T-helper 2 cell treated with Interferon-gamma antibody and Interleukin-4, amounts not matched to agents 5 μg/mL and 100 μg/mL, for 36 hours (primary cell): ENCODE measurements around the gene KIF3A.

Experiments used
- DNase-seq: peaks from one replicate; pipeline ENCODE4 v3.0.0; 2021; ENCODE audit warnings: low spot score
- H3K27ac Mint-ChIP-seq: one replicate; pipeline ENCODE4 v1.8.0; 2021; ENCODE audit warnings: mild to moderate bottlenecking, mixed read lengths
- H3K27me3 Mint-ChIP-seq: one replicate; pipeline ENCODE4 v1.8.0; 2021; ENCODE audit warnings: low read depth, mixed read lengths
- H3K36me3 Mint-ChIP-seq: one replicate; pipeline ENCODE4 v1.8.0; 2021; ENCODE audit warnings: low read depth, mixed read lengths
- H3K4me1 Mint-ChIP-seq: one replicate; pipeline ENCODE4 v1.8.0; 2021; ENCODE audit warnings: low read depth, mixed read lengths
- H3K4me3 Mint-ChIP-seq: one replicate; pipeline ENCODE4 v1.8.0; 2022; ENCODE audit warnings: mild to moderate bottlenecking, moderate library complexity, mixed read lengths
- H3K9me3 Mint-ChIP-seq: one replicate; pipeline ENCODE4 v1.8.0; 2021; ENCODE audit warnings: mixed read lengths

Gene KIF3A

DNA sequence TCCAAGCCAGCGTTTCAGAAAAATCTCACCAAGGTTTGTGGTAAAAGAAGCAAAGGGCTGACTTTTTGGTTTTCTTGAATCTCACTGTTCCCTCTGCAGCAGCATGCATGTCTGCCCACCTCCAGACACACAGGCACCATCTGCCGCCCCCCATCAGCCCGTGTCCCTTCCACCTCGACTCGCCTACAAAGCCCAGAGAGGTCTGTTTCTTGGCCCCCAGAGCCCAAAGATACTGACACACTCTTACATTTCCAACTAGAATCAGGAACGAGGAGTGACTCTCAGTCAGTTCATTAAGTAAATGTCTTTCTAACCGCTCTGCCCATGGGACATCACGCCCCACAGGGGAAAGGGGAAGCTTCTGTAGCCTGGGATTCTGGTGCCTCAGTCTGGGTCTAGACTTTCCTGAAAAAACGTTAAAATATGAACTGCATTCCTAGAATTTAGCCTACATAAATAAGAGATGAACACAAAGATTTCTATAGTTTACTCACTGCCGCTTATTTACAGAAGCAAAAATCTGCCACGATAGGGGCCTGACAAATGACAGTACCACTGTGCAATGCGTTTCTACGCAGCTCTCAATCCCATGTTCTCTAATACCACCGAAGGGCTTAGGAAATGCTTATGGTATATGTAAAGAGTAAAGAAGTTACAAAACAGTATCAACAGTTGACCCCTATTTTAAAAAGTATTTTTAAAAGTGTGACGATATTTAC lies 59.5 kb downstream of the KIF3A start:
- H3K4me3 Mint-ChIP-seq, result no peak overlapping the region
- no peak overlapping the region for H3K27ac Mint-ChIP-seq
- peaks cover 40% of the 10 kb centered on the region for H3K4me1 Mint-ChIP-seq
- H3K27me3 Mint-ChIP-seq, result no peaks in the 10 kb centered on the region
- peaks cover 6% of the 10 kb centered on the region for H3K36me3 Mint-ChIP-seq
- DNase-seq, result no peak
- no peaks in the 10 kb centered on the region for H3K9me3 Mint-ChIP-seq

DNA sequence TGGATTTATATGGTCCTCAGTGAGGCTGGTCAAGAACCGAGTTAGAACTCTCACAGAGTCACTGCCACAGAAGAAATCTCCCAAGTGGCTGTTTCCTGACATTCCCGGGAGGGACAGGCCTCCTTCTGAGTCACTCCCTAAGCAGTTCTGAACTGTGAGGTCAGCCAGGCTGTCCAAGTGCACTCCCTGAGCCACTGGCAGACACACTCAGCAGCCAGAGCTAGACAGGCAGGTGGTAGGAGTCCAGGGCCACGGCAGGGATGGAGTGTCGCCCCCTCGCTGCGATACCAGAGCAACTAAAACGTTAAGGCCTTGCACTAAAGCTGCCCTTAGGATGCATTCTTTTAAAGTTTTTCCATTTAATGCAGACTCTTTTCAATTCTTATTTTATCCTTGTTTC lies 60.2 kb downstream of the KIF3A start:
- Mint-ChIP-seq H3K27ac (no peak overlapping the region), H3K36me3 (peaks cover 6% of the 10 kb centered on the region), H3K9me3 (no peaks in the 10 kb centered on the region), H3K27me3 (no peaks in the 10 kb centered on the region), H3K4me3 (no peak overlapping the region), H3K4me1 (peaks cover 40% of the 10 kb centered on the region)
- no peak for DNase-seq

DNA sequence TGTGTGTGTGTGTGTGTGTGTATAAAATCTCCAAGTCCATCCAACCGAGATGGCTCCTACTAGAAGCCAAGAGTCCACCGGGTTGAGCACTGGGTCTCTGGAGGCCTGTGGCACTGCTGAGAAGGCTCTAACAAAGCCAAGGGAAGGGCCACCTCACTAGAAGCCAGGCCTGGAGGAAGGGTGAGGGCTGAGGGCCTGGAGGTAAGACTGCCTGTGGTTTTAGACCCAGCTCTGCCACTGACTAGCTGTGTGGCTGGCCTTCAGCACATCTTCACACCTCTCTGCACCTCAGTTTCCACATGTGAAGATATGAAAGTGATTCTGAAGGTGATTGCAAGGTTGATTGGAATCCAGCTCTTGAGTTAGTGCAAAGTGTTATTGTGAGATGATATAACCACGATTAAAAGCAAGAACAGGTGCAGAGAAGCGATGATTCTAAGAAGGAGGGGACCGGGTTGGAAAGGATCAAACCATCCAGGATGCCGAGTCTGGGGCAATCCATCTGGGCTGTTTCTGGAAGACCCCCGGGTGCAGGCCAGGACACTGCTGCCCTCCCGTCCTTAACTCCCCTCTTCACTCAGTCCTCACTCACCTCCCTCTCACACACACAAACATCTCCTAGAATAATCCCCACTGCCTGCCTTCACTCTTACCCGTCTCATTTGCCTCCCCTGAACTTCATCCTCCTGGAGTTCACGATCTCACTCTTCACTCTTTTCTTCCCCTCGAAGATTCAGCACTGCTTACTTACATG lies 61.2 kb downstream of the KIF3A start:
- H3K4me3 Mint-ChIP-seq, result peak overlapping the region; percentile 74
- H3K4me1 Mint-ChIP-seq, result peaks cover 40% of the 10 kb centered on the region
- H3K36me3 Mint-ChIP-seq, result peaks cover 6% of the 10 kb centered on the region
- H3K27ac Mint-ChIP-seq, result peak overlapping the region; percentile 94
- no peak for DNase-seq
- H3K9me3 Mint-ChIP-seq, result peaks cover 2% of the 10 kb centered on the region
- no peaks in the 10 kb centered on the region for H3K27me3 Mint-ChIP-seq

DNA sequence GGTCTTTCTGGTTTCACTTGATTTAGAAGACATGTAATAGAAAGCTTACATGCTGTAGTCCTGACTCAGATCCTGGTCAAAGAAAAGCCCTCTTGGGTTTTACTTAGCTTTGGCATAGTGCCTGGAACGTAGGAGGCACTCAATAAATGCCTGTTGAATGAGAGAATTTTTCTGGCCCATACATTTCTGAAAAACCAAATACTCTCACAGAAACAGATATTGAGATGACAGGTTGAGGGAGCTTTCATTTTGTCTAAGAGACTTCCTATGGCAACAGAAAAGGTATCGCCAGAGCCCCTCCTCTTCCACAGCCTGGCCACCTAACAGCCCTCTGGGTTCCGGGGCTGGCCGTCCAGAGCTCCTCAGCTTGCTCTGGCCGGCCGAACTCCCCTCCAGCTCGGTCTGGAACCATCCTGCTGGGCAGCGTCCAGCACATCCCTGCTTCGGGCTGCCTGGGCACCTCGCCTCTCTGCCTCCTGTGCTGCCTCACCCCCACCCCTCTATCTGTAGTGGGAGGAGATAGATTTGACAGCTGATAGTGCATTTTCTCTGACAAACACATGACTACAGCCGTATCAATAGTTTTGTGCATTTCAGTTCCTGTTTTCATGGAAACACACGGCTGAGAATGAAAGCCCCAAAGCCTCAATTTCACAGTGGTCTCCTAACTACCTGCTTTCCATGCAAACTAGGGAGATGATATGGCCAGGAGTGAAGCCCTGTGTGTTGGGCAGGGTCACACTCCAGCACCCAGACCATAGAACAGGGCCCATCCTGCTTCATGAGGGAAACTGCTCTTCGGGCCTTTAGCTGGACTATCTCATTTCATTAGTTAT lies 62.5 kb downstream of the KIF3A start:
- Mint-ChIP-seq H3K4me3 (peak overlapping the region; percentile 74), H3K4me1 (peaks cover 40% of the 10 kb centered on the region), H3K9me3 (peaks cover 4% of the 10 kb centered on the region), H3K27ac (peak overlapping the region; percentile 94), H3K27me3 (no peaks in the 10 kb centered on the region), H3K36me3 (peaks cover 2% of the 10 kb centered on the region)
- peak; percentile 62 for DNase-seq

DNA sequence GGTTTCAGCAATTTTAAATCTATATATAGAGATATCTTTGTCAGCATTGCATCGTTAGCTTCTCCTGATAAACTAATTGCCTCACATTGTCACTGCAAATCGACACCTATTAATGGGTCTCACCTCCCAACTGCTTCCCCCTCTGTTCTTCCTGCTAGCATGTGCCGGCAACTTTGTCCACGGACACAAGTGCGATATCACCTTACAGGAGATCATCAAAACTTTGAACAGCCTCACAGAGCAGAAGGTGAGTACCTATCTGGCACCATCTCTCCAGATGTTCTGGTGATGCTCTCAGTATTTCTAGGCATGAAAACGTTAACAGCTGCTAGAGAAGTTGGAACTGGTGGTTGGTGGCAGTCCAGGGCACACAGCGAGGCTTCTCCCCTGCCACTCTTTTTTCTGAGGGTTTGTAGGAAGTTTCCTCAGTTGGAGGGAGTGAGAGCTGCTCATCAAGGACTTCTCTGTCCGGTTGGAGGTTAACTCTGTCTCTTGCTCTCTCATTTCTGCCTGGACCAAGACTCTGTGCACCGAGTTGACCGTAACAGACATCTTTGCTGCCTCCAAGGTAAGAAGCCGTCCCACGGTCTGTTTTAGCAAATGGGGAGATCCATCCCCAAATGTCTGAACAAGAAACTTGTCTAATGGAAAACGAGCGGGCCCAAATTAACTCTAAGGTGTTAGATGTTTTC lies 63.3 kb downstream of the KIF3A start, which contains the start of gene IL4:
IL4 (plus strand) TSS at position 51 of the 692 bp plus-strand sequence; CDS start at position 113, 62 bp downstream.
- Mint-ChIP-seq H3K27me3 (no peaks in the 10 kb centered on the region), H3K9me3 (peaks cover 4% of the 10 kb centered on the region), H3K36me3 (peaks cover 2% of the 10 kb centered on the region), H3K27ac (peak within 1 kb of the TSS; percentile 94), H3K4me1 (peaks cover 39% of the 10 kb centered on the region), H3K4me3 (peak within 1 kb of the TSS; percentile 74)
- no peak for DNase-seq

DNA sequence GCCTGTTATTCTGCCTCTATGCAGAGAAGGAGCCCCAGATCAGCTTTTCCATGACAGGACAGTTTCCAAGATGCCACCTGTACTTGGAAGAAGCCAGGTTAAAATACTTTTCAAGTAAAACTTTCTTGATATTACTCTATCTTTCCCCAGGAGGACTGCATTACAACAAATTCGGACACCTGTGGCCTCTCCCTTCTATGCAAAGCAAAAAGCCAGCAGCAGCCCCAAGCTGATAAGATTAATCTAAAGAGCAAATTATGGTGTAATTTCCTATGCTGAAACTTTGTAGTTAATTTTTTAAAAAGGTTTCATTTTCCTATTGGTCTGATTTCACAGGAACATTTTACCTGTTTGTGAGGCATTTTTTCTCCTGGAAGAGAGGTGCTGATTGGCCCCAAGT lies 63.9 kb downstream of the KIF3A start:
- Mint-ChIP-seq H3K27me3 (no peaks in the 10 kb centered on the region), H3K9me3 (peaks cover 4% of the 10 kb centered on the region), H3K36me3 (peaks cover 2% of the 10 kb centered on the region), H3K27ac (peak overlapping the region; percentile 94), H3K4me1 (peaks cover 42% of the 10 kb centered on the region), H3K4me3 (no peak overlapping the region)
- no peak for DNase-seq

DNA sequence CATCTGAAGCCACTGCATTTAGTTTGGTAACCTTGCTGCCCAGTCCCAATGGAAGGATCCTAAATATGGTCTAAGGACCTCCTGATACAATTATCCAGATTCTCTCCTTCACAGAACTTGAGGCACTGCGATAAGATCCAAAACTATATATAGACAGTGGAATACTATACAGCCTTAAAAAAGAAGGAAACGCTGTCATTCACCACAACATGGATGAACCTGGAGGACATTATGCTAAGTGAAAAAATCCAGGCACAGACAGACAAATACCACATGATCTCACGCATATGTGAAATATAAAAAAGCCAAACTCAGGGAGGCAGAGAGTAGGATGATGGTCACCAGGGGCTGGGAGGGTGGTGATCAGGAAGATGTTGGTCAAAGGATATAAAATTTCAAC lies 66.3 kb downstream of the KIF3A start:
- peaks cover 4% of the 10 kb centered on the region for H3K9me3 Mint-ChIP-seq
- peaks cover 39% of the 10 kb centered on the region for H3K4me1 Mint-ChIP-seq
- no peak for DNase-seq
- H3K27ac Mint-ChIP-seq, result no peak overlapping the region
- no peak overlapping the region for H3K4me3 Mint-ChIP-seq
- peaks cover 2% of the 10 kb centered on the region for H3K36me3 Mint-ChIP-seq
- no peaks in the 10 kb centered on the region for H3K27me3 Mint-ChIP-seq

DNA sequence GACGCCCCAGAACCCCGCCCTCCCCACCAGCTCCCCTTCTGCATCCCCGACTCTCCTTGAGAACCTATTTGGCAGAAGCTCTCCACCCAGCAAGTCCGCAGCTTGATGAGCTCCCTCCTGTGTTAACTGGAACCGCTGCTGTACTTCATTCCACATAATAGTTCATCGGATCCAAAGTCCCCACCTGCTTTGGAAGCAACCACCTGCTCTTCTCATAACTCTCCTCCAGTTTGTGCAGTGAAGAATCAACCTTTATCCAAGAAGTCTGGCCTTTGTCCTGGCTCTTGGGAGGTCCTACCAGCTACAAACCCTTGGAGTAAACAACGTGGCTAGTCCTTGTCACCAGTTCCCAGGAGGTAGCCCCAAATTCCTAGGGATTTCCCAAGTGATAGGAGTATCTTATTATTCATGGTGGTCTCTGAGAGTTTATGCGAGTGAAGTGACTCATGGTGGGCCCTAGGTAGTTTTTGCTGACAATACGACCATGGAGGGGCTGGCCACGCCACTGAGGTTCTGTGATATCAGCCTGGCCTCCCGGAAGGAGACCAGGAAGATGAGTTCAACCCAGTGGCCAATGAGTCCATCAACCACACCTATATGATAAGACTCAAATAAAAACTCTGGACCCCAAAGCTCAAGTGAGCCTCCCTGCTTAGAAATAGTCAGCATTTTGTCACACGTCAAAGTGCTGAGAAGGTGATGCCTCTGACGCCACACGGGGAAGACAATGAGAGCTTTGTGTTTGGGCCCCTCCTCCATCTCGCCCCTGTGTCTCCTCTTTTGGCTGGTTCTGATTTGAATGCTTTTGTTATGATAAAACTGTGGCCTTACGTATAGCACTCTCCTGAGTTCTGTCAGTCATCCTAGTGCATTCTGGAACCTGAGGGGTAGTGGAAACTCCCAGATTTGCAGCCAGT lies 67.1 kb downstream of the KIF3A start:
- H3K4me1 Mint-ChIP-seq, result peaks cover 34% of the 10 kb centered on the region
- no peaks in the 10 kb centered on the region for H3K27me3 Mint-ChIP-seq
- H3K27ac Mint-ChIP-seq, result no peak overlapping the region
- H3K4me3 Mint-ChIP-seq, result no peak overlapping the region
- peaks cover 2% of the 10 kb centered on the region for H3K36me3 Mint-ChIP-seq
- peaks cover 4% of the 10 kb centered on the region for H3K9me3 Mint-ChIP-seq
- no peak for DNase-seq

DNA sequence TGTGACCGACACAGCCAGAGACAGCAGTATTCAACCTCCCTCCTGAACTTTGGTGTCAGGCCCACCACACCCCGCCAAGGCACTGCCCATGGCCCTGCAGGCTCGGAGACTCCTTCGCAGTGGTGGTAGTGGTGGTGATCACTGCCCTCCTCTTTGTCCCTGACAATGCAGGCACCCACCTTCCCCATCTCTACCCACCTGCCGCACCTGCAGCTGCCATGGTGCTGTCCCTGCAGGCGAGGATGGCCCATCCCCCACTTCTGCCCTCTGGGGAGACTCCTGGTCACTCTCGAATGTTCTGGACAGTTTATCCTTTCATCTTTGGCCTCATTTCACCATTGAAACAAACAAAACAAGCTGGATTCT lies 67.9 kb downstream of the KIF3A start:
- Mint-ChIP-seq H3K4me1 (peaks cover 31% of the 10 kb centered on the region), H3K9me3 (peaks cover 4% of the 10 kb centered on the region), H3K27me3 (no peaks in the 10 kb centered on the region), H3K4me3 (no peak overlapping the region), H3K36me3 (no peaks in the 10 kb centered on the region), H3K27ac (no peak overlapping the region)
- DNase-seq, result no peak

DNA sequence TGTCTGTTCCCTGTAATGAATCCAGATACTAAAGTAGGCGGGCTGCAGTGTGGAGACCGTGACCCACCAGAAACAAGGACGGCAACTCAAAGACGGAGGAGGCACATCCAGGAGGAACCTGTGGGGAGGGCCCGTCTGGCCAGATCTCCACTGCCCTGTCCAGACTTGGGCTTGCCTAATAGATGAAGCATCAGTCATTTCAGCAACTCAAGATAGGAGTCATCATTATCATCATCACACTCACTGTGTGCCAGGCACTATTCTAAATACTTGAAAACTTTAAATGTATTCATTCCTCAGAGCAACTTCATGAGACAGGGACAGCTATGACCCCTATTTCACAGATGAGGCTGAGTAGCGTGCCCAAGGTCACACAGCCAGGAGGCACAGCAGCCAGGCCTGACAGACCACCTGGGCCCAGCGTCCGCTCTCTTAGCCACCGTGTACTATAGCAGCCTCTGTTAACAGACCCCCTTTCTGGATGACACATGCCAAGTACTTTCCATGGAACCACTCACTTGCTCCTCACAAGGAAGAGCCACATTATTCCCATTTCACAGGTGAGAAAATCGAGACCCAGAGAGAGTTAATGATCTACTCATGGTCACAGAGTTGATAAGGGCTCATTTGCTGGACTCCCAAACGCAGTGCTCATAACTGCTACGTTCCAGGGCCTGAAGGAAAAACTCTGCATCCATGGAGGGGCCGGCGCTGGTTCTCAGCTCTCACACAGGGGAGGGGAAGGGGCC lies 68.5 kb downstream of the KIF3A start:
- H3K4me1 Mint-ChIP-seq, result peaks cover 31% of the 10 kb centered on the region
- H3K36me3 Mint-ChIP-seq, result no peaks in the 10 kb centered on the region
- H3K9me3 Mint-ChIP-seq, result peaks cover 4% of the 10 kb centered on the region
- no peak for DNase-seq
- no peak overlapping the region for H3K4me3 Mint-ChIP-seq
- peak overlapping the region; percentile 15 for H3K27ac Mint-ChIP-seq
- H3K27me3 Mint-ChIP-seq, result no peaks in the 10 kb centered on the region

DNA sequence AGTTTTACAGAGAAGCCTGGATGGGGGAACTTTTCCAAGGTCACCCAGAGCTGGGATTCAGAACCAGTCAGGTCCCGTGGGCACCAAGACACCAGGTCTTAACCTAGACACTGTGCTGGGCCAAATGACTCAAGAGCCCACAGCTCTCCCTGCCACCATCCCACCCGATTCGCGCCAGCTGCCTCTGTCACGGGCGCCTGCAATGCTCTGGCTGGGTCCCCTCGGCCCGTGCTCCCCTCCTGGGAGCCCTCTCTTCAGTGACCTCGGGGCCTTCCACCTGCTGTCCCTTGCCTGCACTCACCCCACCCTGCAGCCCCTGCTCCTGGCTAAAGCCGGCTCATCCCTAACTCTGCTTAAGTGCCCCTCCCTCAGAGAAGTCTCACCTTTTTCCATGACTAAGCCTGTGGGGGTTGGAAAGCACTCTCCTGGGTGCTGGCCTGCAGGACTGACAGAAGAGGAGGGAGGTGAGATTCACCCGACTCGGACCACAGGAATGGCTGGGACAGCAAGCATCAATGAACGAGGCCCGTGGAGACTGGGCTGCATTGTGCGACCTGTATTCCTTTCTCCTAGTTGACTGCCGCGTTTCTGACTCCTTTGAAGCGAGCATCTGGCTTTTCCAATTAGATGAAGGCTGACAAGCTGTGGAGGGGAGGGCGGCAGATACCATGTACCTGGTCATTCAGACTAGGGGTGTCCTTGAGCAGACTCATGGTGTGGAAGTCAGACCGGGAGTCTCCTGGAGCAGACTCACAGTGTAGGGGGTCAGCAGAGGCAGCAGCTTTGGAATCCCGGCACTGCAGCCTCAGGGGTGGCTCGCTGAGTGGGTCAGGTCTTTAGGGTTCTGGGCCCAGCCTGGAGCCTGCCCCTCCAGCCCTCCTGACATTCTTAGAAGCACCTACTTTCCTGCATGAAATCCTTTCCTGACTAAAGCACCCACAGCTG lies 69.3 kb downstream of the KIF3A start:
- no peak overlapping the region for H3K27ac Mint-ChIP-seq
- H3K36me3 Mint-ChIP-seq, result no peaks in the 10 kb centered on the region
- no peak overlapping the region for H3K4me3 Mint-ChIP-seq
- DNase-seq, result no peak
- peaks cover 4% of the 10 kb centered on the region for H3K9me3 Mint-ChIP-seq
- H3K4me1 Mint-ChIP-seq, result peaks cover 31% of the 10 kb centered on the region
- H3K27me3 Mint-ChIP-seq, result no peaks in the 10 kb centered on the region
